Skeletal muscle satellite cell (primary cell): ENCODE measurements around the gene KIFAP3.
A peak's percentile ranks its signal among the peaks of the same experiment; 100 is the strongest.

Experiments used
- H3K27me3 ChIP-seq: 2 replicates; pipeline ENCODE4 v1.7.0; 2013; ENCODE audit warnings: low read length; ENCODE audit not compliant: control insufficient read depth, insufficient read depth
- H3K36me3 ChIP-seq: 2 replicates; pipeline ENCODE4 v1.7.0; 2013; ENCODE audit warnings: mild to moderate bottlenecking, control low read depth, low read length; ENCODE audit not compliant: insufficient read depth
- H3K4me1 ChIP-seq: 2 replicates; pipeline ENCODE4 v1.7.0; 2013; ENCODE audit warnings: low read length; ENCODE audit not compliant: control insufficient read depth, insufficient read depth
- H3K4me2 ChIP-seq: 2 replicates; pipeline ENCODE4 v1.7.0; 2013; ENCODE audit warnings: mild to moderate bottlenecking, low read length
- H3K4me3 ChIP-seq: 2 replicates; pipeline ENCODE4 v1.7.0; 2013; ENCODE audit warnings: low read length
- H3K9ac ChIP-seq: 2 replicates; pipeline ENCODE4 v1.7.0; 2013; ENCODE audit warnings: mild to moderate bottlenecking, low read depth, low read length, moderate library complexity
- H3K9me3 ChIP-seq: replicated peaks from 2 replicates; pipeline ENCODE4 v1.7.0; 2013; ENCODE audit warnings: mild to moderate bottlenecking, control low read depth, low read length

The KIFAP3 gene

DNA sequence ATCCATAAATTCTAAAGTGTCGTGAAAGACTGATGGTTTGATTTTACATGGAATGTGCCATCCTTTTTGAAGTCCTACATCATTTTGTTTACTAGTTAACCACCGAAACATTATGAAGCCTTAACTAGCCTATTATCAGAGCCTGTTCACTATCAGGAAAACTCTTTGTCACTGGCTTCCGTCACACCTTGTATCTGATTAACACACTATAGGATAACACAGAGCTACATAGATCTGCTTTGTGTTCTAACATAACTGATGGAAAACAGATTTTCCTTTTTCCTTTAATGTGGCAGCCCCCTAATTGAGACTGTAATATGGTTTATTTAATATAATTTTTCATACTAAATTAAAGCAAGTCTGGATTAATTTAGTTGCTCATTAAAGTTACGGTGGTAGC is 106.3 kb downstream of the KIFAP3 start:
- Histone ChIP-seq H3K4me2 (no peak overlapping the region), H3K4me1 (no peaks in the 10 kb centered on the region), H3K27me3 (no peaks in the 10 kb centered on the region), H3K9ac (no peak overlapping the region), H3K36me3 (no peaks in the 10 kb centered on the region), H3K9me3 (no peaks in the 10 kb centered on the region), H3K4me3 (no peak overlapping the region)

- Histone ChIP-seq H3K4me3 (no peak overlapping the region), H3K4me2 (no peak overlapping the region), H3K9me3 (no peaks in the 10 kb centered on the region), H3K9ac (no peak overlapping the region), H3K27me3 (no peaks in the 10 kb centered on the region), H3K4me1 (no peaks in the 10 kb centered on the region), H3K36me3 (no peaks in the 10 kb centered on the region)
Observed at GRCh38 chr1:169964206-169964605, 110.3 kb downstream of the KIFAP3 start.

- no peaks in the 10 kb centered on the region for H3K9me3 ChIP-seq
Observed at GRCh38 chr1:169959686-169960085, 114.8 kb downstream of the KIFAP3 start.

GRCh38 chr1:169958987-169959386 is 115.5 kb downstream of the KIFAP3 start:
- H3K9me3 ChIP-seq, result no peaks in the 10 kb centered on the region
- no peak overlapping the region for H3K4me2 ChIP-seq
- no peak overlapping the region for H3K9ac ChIP-seq
- no peaks in the 10 kb centered on the region for H3K36me3 ChIP-seq
- H3K4me3 ChIP-seq, result no peak overlapping the region
- no peaks in the 10 kb centered on the region for H3K27me3 ChIP-seq
- no peaks in the 10 kb centered on the region for H3K4me1 ChIP-seq

More at GRCh38 chr1:169959686-169960085, 114.8 kb downstream of the KIFAP3 start:
- Histone ChIP-seq H3K4me2 (no peak overlapping the region), H3K4me3 (no peak overlapping the region), H3K36me3 (no peaks in the 10 kb centered on the region), H3K27me3 (no peaks in the 10 kb centered on the region), H3K4me1 (no peaks in the 10 kb centered on the region), H3K9ac (no peak overlapping the region)

DNA sequence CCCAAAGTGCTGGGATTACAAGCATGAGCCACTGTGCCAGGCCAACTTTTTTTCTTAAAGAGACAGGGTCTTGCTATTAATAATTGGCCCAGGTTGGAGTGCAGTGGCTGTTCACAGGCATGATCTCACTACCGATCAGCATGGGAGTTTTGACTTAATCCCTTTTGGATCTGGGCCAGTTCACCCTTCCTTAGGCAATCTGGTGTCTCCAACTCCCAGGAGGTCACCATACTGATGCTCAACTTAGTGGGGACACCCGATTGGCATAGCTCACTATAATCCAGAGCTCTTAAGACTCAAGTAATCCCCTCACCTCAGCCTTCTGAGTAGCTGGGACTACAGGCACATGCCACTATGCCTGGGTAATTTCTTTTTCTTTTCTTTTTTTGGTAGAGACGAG is 116.6 kb downstream of the KIFAP3 start:
- H3K4me1 ChIP-seq, result no peaks in the 10 kb centered on the region
- H3K4me2 ChIP-seq, result no peak overlapping the region
- no peak overlapping the region for H3K9ac ChIP-seq
- no peaks in the 10 kb centered on the region for H3K27me3 ChIP-seq
- H3K4me3 ChIP-seq, result no peak overlapping the region
- no peaks in the 10 kb centered on the region for H3K9me3 ChIP-seq
- H3K36me3 ChIP-seq, result no peaks in the 10 kb centered on the region

DNA sequence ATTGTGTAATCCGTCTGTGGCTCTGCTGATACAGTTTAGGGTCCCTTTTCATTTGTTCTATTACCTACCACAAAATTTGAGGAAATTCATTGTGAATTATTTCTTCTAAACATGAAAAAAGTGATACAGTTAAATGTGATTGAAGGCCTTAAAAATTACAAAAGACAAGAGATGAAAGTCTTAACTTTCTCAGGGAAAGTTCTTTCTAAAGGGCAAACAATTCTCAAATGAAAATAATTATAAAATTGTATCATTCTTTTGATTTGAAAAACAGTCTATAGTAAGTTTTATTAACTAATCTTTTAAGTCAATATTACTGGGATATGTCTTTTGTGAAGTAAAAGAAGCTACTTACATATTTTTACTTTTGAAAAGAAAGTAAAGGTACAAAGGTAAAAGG is 123.4 kb downstream of the KIFAP3 start:
- Histone ChIP-seq H3K4me1 (no peaks in the 10 kb centered on the region), H3K4me2 (no peak overlapping the region), H3K9ac (no peak overlapping the region), H3K36me3 (no peaks in the 10 kb centered on the region), H3K9me3 (no peaks in the 10 kb centered on the region), H3K27me3 (no peaks in the 10 kb centered on the region), H3K4me3 (no peak overlapping the region)

- Histone ChIP-seq H3K27me3 (no peaks in the 10 kb centered on the region), H3K4me3 (no peak overlapping the region), H3K4me1 (no peaks in the 10 kb centered on the region)
Observed at GRCh38 chr1:169949139-169949538, 125.4 kb downstream of the KIFAP3 start.

DNA sequence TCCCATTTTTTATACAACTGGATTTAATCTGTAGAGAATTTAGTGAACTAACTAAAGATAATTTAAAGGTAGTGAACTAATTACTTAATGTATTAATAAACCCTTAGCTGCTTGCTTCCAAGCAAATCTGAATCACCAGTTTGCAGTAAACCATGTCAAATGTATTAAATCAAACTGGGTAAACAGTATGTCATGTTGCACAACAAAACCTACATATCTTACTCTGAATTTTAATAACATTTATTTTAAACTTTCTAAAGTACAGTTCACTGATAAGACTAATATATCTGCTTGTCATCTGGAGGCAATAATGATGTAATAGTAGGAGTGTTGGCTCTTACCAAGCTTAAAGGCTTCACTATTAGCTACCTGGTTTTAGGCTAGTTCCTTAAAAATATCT is 128.3 kb downstream of the KIFAP3 start:
- Histone ChIP-seq H3K27me3 (no peaks in the 10 kb centered on the region), H3K9me3 (no peaks in the 10 kb centered on the region), H3K4me2 (no peak overlapping the region), H3K4me1 (peaks cover 16% of the 10 kb centered on the region), H3K9ac (no peak overlapping the region), H3K36me3 (peaks cover 5% of the 10 kb centered on the region), H3K4me3 (no peak overlapping the region)

More at GRCh38 chr1:169949139-169949538, 125.4 kb downstream of the KIFAP3 start:
- no peak overlapping the region for H3K9ac ChIP-seq
- H3K9me3 ChIP-seq, result no peaks in the 10 kb centered on the region
- H3K36me3 ChIP-seq, result peaks cover 2% of the 10 kb centered on the region
- no peak overlapping the region for H3K4me2 ChIP-seq

DNA sequence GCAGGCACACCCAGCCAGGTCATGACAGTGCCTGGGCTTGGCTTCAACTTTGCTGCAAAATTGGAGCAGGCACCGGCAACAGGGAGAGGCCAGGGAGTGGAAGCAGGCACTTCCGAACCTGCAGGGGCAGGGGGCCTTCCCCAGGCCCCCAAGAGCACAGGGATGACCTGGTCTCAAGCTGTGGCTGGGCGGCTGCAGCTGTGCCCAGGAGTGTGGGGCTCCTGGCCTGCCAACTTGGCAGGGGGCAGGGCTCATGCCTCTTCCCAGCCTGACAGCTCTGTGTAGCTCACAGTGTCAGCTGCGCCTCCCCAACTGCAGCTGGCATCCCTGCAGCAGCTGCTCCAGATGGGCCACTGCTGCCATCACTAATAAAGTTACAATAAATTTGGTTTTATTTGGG is 129.3 kb downstream of the KIFAP3 start:
- Histone ChIP-seq H3K4me1 (peaks cover 16% of the 10 kb centered on the region), H3K4me3 (no peak overlapping the region), H3K9ac (no peak overlapping the region), H3K4me2 (no peak overlapping the region), H3K9me3 (no peaks in the 10 kb centered on the region), H3K36me3 (peaks cover 5% of the 10 kb centered on the region), H3K27me3 (no peaks in the 10 kb centered on the region)

- no peak overlapping the region for H3K9ac ChIP-seq
Observed at GRCh38 chr1:169944621-169945020, 129.9 kb downstream of the KIFAP3 start.

DNA sequence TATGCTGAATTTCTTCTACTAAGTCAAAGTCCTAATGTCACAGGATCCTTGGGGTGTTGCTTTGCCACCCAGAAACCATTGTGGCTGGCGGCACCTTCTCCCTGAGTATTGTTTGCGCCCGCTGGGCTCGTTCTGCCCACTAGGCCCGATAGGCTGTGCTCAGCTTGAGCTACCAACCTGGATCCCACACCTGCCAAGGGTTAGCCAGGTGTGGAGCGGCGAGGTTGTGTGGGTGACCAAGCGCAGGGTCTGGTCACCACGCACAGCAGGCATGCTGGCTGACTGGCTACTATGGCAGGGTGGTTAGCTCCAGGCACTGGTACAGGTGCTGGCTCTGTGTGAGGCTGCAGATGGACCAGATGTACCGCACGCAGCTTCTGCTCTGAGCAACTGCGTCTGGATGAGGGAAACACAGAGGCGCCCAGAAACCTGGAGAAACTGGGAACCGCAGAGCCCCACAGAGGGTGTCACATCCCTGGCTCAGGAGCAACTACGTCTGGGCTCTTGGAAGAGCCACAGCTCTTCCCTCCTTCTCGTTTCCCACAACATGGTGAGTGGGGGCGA is 130.4 kb downstream of the KIFAP3 start:
- Histone ChIP-seq H3K9me3 (no peaks in the 10 kb centered on the region), H3K9ac (no peak overlapping the region), H3K27me3 (no peaks in the 10 kb centered on the region), H3K36me3 (peaks cover 5% of the 10 kb centered on the region), H3K4me3 (no peak overlapping the region), H3K4me2 (no peak overlapping the region), H3K4me1 (peaks cover 16% of the 10 kb centered on the region)

More at GRCh38 chr1:169944621-169945020, 129.9 kb downstream of the KIFAP3 start:
- H3K36me3 ChIP-seq, result peaks cover 5% of the 10 kb centered on the region
- H3K4me2 ChIP-seq, result no peak overlapping the region
- H3K4me3 ChIP-seq, result no peak overlapping the region
- no peaks in the 10 kb centered on the region for H3K9me3 ChIP-seq
- no peaks in the 10 kb centered on the region for H3K27me3 ChIP-seq
- H3K4me1 ChIP-seq, result peaks cover 16% of the 10 kb centered on the region

GRCh38 chr1:169941982-169942830 is 132.3 kb downstream of the KIFAP3 start:
- Histone ChIP-seq H3K4me2 (peak overlapping the region; percentile 76), H3K36me3 (peaks cover 5% of the 10 kb centered on the region), H3K9me3 (no peaks in the 10 kb centered on the region), H3K4me3 (peak overlapping the region; percentile 48), H3K4me1 (peaks cover 16% of the 10 kb centered on the region), H3K9ac (peak overlapping the region; percentile 29), H3K27me3 (no peaks in the 10 kb centered on the region)
